ENCODE data around the gene PFKFB4.

DNA sequence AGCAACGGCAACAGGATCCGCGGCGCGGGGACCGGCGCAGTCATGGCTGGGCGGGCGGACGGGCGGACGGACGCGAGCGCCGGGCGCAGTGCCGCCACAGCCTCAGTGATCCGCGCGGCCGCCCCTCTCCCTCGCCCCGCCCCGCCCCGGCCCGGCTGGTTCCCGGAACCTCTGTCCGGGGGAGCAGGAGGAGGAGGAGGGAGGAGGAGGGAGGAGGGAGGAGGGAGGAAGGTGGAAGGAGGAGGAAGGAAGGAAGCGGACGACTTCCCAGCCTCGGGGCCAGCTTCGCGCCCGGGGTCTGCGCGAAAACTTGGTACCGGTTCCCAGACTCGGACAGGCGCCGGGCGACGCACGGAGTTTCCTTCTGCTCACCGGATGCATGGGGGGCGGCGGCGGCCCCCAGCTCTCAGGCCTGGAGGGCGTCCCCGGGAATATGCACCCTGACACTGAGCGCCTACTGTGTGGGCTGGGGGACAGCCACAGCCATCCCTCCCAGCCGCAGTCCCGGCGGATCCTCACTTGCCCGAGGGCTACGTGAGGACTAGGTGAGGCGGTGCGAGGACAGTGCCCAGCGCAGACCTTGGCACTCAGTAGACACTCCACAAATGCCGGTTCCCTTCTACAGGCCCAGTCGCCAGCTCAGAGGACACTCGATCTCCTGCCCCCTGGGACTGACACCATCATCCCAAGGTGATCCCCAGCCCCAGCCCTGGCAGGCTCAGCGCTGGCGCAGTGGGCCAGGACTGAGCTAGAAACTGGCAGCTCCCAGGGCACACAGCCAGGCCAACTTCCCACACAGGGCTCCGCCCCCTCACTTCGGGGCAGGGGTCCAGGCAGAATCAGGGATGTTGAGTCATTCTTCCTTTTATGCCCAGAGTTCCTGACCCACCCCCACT, 52.3 kb downstream of the PFKFB4 start, which contains the start of gene SHISA5:
- TF ChIP-seq, protein P1, sequence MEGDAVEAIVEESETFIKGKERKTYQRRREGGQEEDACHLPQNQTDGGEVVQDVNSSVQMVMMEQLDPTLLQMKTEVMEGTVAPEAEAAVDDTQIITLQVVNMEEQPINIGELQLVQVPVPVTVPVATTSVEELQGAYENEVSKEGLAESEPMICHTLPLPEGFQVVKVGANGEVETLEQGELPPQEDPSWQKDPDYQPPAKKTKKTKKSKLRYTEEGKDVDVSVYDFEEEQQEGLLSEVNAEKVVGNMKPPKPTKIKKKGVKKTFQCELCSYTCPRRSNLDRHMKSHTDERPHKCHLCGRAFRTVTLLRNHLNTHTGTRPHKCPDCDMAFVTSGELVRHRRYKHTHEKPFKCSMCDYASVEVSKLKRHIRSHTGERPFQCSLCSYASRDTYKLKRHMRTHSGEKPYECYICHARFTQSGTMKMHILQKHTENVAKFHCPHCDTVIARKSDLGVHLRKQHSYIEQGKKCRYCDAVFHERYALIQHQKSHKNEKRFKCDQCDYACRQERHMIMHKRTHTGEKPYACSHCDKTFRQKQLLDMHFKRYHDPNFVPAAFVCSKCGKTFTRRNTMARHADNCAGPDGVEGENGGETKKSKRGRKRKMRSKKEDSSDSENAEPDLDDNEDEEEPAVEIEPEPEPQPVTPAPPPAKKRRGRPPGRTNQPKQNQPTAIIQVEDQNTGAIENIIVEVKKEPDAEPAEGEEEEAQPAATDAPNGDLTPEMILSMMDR (IDR thresholded peaks at IDR 0.05; ENCODE audit: borderline replicate concordance, extremely low read depth, low read length, poor library complexity, severe bottlenecking), result no peak
- TF ChIP-seq EZH2 (IDR thresholded peaks at IDR 0.05; ENCODE audit: borderline replicate concordance, low read depth, low read length, severe bottlenecking), result no peak
